HEK293T (cell line): ENCODE measurements around the gene CRIP3.

Experiments used
- HDGF ChIP-seq: fragments of 450-650 bp; IDR thresholded peaks from 2 replicates; pipeline ENCODE4 v1.6.1; 2017; ENCODE audit warnings: antibody characterized with exemption, borderline replicate concordance
- SP1 ChIP-seq: fragments of 450-650 bp; IDR thresholded peaks from 2 replicates; pipeline ENCODE4 v1.6.1; 2017
- TARDBP ChIP-seq: fragments of 450-650 bp; IDR thresholded peaks from 2 replicates; pipeline ENCODE4 v1.6.1; 2016

- TF ChIP-seq SP1 (no peak), HDGF (no peak), TARDBP (no peak)
Observed at GRCh38 chr6:43347444-43347843, 38.8 kb upstream of the CRIP3 start.
